ENCODE measurements around the gene HSP90AB1.

HSP90AB1 gene

DNA sequence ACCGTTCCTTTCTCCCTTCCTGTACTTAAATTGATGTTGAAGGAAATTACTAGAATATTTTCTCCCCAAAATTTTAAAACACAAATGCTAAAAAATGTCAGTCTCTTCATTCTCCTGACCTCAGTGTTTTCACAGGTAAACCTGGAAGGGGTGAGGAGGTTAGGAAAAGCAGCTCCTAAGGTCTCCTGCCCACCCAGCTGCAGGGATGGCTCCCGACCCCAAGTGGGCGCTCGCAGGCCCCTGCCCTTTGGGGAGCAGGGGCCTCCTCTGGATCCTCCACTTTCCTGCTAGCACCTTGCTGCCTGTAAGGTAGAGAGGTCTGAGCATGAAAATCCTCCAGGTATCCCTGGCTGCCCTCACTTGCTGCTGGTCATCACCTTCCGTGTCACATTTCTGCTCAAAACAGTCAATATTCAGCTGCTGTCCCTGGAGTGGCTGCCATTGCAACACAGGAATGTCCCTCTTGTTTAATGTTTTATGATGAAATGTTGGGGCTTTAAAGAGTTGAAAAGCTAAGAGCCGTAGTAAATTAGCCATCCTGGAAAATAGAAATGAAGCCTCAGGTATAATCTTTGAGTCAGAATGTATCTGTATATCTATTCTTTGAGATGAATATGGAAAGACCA is 10.9 kb upstream of the HSP90AB1 start:
- DNase-seq = no peak

DNA sequence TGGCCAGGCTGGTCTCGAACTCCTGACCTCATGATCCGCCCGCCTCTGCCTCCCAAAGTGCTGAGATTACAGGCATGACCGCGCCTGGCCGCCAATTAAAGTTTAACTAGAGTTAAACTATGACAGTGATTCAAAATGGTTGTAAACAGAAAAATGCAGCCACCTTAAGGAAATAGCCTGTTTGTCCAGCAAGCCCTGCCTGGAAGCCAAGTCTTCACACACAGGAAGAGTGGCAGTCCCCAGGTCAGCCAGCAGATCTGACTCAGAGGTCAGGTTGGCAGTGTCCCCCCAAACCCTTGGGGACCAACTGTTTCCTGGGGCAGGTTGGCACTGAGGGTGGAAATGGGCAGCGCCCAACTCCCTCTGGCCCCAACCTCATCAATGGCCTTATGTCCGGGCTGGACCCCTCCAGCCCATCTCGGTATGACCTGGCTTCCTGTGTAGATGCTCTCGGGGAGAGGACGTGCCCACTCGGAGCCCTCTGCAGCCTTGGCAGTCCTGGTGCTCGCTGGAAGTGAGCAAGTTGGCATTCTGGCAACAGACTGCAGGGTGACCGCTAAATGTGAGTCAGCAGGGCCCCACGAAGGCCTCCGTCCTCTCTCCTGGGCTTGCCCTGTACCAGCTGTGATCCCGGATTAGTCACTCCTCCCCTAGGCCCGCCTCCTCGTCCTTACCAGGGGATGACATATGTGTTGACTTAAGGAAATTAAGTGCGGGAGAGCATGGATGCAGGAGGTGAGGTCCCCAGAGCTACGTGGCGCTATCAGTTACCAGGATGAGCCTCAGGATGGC is 9.7 kb upstream of the HSP90AB1 start:
- peak; percentile 86 for DNase-seq

DNA sequence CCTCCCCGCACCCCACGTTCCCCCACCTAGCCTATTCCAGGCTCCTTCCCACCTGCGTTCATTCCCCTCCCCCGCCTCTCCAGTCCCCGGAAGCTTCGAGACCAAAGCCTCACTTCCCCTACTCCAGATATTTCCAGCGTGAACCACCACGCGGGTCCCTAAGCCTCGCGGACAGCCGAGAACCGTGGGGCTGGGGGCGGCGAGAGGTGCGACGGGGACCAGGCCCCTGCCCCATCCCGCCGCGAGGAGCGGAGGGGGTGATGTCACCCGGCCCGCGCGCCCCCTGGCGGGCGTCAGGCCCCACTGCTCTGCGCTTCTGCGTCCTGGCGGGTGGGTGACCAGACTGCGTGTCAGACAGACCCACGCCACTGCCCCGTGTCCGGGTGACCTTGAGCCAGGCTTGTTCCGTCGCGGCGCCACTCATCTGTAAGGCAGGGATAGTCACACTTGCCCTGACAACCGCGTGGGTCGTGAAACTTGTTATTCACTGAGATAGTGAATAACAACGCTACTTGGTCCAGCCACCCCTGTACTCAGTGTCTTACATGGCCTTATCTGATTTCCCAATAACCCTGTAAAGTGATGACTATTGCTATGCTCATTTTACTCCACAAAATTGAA is 9.0 kb upstream of the HSP90AB1 start:
- peak; percentile 87 for DNase-seq

DNA sequence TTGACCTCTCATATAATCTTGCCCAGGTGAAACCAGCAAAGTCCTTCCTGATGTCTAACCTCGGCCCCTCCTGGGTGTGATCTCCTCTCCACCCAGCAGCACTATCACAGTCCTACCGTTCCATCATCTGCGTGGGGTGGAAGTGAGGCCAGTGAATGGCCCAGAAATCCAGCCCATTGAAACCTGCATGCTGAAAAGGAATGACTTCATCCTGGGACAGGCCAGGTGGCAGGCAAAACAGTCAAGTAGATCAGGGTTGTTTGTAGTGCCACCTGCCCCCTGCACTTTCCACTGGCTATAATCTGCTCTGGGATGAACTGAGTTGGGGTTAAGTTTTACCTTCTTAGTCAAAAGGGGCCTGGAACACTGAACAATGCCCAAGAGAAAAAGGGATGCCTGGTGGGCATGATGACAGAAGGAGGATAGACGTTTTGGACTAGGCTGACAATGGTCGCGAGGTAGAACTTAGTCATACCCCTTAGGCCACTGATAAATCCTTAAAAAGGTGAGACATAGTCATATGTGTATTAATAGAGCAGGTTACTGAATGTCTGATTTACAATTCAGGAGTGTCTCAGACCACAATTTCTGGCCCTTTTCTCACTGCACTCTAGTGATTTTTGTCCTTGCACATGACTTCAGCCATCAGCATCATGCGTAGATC is 8.1 kb upstream of the HSP90AB1 start:
- no peak for DNase-seq

DNA sequence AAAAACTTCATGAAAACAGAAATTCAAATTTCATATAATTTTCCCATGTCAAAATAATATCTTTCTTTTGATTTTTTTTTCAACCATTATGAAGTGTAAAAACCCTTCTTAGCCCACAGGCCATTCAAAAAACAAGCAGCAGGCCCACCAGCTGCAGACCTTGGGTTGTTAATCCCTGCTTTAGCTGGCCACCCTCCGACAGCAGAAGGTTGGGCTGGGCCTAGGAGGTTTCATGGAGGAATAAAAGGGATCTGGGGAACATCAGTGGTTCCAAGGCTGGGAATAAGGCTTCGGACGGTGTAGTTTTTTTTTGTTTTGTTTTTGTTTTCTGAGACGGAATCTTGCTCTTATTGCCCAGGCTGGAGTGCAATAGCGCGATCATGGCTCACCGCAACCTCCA is 3.6 kb upstream of the HSP90AB1 start:
- DNase-seq = no peak

DNA sequence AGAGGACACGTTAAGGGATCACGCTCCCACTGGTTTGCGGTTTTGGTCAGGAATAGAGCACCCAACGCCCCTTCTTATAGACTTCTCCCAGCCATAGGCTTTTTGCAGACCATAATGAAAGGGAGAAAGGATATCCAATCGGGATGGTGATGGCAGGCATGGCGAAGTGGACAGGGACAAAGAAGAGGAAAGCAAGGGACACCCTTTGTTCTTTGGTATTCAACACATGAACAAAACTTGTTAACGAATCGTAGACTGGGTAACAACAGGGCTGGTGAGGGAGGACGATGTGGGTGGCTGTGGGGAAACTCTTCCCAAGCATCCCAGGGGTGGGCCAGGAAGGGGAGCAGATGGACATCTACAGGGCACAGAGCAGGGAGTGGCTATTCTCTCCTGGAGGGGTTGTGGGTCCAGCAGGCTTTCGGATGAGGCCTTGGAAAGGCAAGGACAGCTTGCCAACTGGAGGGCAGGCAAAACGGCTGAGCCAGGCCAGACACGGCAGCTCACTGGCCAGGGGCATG is 1.4 kb upstream of the HSP90AB1 start:
- DNase-seq = no peak

DNA sequence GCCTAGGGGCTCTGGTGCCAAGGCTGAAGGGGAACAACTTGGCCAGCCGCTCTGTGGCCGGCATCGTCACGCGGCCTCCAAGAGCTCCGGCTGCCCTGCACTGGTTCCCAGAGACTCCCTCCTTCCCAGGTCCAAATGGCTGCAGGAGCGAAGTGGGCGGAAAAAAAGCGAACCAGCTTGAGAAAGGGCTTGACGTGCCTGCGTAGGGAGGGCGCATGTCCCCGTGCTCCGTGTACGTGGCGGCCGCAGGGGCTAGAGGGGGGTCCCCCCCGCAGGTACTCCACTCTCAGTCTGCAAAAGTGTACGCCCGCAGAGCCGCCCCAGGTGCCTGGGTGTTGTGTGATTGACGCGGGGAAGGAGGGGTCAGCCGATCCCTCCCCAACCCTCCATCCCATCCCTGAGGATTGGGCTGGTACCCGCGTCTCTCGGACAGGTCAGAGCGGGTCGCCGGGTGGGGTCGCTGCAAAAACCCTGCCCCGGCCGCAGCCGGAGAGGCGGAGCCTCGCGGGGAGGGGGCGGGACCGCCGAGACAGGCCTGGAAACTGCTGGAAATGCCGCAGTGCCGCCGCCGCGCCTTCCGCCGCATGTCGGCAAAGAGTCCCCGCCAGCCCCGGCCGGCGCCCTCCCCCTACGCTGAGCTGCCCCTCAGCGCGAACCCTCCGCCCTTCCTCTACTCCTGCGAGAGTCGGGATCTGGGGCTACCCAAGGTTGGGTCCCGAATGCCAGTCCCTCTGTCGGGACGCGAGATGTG is 814 bp upstream of the HSP90AB1 start:
- peak; percentile 91 for DNase-seq

DNA sequence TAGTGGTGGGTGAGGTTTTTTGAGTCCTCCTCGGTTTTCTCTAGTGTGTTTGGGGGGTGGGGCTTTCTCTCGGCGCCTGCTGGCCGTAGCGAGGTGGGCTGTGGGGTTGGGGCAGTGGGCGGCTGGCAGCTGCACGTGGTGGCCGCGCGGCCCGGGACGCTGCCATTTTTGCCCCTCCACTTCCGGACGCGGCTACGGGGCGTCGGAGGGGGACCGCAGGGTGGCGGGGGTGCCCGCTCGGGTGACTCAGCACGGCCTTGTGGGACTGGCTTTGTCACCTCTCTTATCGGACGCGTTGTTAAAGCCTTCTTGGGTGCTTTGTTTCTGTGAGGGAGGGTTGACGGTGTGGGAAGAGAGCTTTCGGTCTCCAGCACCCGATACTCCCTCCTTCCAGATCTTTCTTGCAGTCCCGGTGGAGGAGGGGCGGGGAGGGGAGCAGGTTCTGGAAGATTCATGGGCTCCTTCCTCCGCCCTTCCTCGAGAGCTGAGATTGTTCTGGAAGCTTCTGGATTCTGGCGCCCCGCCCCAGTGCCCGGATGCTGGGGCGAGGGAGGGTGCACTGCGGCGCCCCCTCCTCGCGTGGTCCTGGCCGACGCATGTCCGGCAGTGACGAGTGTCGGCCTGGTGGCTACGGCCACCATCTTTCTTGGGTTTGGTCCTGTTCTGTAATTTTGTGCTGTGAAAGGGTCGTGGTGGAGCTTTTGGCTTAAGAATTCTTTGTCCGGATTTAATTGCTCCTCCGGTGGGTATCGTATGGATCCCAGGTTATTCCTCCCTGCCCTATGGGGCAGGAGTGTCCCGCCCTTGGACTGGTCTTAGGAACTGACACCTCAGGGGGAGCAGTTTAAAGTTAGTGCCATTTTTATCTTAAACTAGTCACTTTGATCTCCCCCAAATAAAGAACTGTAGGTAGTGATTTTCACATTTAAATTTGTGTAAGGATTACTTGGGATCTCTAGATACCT is 719 bp downstream of the HSP90AB1 start:
- peak; percentile 88 for DNase-seq

DNA sequence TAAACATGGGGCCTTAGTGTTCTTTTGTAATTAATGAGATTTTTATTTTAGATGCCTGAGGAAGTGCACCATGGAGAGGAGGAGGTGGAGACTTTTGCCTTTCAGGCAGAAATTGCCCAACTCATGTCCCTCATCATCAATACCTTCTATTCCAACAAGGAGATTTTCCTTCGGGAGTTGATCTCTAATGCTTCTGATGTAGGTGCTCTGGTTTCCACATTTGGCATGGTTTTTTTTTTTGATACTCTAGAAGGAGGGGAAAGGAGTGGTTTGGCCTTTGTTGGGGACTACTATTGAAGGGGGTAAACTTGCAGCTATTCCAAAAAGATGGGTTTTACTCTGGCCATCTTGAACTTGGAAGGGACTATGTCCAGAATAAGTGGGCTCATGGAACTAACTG is 1.7 kb downstream of the HSP90AB1 start:
- DNase-seq = no peak

DNA sequence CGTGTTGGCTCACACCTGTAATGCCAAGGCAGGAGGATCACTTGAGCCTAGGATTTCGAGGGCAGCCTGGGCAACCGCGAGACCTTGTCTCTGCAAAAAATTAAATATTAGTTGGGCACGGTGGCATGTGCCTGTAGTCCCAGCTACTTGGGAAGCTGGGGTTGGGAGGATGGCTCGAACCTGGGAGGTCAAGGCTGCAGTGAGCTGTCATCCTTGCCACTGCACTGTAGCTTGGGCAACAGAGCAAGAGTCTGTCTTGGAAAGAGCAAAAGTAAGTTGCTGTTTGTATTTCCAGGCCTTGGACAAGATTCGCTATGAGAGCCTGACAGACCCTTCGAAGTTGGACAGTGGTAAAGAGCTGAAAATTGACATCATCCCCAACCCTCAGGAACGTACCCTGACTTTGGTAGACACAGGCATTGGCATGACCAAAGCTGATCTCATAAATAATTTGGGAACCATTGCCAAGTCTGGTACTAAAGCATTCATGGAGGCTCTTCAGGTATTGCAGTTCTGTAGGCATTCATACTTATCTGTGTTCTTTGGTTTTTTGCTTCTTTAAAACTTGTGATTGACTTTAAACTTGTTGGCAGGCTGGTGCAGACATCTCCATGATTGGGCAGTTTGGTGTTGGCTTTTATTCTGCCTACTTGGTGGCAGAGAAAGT is 2.3 kb downstream of the HSP90AB1 start:
- no peak for DNase-seq

DNA sequence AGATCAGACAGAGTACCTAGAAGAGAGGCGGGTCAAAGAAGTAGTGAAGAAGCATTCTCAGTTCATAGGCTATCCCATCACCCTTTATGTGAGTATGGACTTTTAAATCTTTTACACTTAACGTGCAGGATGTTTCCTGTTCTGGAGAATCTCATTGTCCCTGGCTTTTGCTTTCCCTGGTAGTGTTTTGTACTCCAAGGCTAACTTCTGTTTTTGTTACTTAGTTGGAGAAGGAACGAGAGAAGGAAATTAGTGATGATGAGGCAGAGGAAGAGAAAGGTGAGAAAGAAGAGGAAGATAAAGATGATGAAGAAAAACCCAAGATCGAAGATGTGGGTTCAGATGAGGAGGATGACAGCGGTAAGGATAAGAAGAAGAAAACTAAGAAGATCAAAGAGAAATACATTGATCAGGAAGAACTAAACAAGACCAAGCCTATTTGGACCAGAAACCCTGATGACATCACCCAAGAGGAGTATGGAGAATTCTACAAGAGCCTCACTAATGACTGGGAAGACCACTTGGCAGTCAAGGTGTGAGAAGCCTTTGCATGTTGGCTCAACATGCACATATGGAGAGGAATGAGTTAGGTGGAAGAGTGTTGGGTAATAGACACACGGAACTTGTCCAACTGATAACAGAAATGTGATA is 3.3 kb downstream of the HSP90AB1 start:
- no peak for DNase-seq

DNA sequence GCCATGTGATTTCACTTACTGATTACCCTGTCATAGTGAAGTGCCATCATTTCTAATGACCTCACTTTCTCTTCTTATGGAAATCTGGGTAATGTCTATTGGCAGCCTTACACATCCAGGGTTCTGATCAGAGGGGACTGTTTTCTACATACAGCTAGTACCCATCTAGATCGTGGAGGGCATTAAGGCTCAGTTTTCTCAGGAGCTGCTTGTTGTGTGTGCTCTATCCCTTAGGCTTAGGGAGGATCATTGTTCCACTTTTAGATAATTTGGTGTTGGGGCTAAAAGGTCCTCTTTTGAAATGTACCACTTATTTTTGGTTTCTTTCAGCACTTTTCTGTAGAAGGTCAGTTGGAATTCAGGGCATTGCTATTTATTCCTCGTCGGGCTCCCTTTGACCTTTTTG is 3.8 kb downstream of the HSP90AB1 start:
- DNase-seq = no peak

DNA sequence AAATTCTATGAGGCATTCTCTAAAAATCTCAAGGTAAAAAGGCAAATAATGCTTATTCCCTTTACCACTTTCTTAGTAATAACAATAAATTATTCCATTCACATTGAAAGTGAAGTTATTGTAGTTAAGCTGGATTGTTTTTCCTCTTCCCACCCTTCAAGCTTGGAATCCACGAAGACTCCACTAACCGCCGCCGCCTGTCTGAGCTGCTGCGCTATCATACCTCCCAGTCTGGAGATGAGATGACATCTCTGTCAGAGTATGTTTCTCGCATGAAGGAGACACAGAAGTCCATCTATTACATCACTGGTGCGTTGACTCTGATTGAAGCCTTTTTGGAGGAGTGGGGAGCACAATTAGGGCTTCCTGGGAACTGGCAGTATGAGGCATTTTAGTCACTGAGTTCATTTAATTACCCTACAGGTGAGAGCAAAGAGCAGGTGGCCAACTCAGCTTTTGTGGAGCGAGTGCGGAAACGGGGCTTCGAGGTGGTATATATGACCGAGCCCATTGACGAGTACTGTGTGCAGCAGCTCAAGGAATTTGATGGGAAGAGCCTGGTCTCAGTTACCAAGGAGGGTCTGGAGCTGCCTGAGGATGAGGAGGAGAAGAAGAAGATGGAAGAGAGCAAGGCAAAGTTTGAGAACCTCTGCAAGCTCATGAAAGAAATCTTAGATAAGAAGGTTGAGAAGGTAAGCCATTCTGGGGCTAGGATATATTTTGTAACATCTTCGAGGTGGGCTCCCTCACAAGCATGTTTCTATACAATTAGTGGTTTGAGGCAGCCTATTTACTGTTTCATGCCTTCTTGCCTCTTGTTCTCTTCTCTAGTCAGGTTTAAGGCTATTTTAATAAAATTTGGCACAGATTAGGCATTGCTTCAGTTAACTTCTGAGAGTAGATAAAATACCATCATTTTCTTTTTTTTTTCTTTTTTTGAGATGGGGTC is 4.9 kb downstream of the HSP90AB1 start:
- DNase-seq = no peak

DNA sequence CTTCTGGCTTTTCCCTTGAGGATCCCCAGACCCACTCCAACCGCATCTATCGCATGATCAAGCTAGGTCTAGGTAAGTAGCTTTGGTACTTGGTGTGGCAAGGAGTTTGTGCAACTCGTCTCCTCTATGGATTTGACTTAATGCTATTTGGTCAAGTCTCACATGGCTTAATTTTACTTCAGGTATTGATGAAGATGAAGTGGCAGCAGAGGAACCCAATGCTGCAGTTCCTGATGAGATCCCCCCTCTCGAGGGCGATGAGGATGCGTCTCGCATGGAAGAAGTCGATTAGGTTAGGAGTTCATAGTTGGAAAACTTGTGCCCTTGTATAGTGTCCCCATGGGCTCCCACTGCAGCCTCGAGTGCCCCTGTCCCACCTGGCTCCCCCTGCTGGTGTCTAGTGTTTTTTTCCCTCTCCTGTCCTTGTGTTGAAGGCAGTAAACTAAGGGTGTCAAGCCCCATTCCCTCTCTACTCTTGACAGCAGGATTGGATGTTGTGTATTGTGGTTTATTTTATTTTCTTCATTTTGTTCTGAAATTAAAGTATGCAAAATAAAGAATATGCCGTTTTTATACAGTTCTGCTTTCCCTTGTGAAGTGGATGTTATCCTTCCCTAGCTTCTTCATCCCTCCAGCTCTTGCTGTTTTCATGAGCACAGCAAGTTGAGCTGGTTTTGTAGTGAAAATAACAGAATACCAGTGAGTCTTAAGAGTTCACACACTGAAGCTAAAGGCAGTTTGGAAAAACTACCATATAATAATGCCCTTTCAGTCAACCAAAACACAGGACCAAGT is 6.6 kb downstream of the HSP90AB1 start:
- peak; percentile 78 for DNase-seq

DNA sequence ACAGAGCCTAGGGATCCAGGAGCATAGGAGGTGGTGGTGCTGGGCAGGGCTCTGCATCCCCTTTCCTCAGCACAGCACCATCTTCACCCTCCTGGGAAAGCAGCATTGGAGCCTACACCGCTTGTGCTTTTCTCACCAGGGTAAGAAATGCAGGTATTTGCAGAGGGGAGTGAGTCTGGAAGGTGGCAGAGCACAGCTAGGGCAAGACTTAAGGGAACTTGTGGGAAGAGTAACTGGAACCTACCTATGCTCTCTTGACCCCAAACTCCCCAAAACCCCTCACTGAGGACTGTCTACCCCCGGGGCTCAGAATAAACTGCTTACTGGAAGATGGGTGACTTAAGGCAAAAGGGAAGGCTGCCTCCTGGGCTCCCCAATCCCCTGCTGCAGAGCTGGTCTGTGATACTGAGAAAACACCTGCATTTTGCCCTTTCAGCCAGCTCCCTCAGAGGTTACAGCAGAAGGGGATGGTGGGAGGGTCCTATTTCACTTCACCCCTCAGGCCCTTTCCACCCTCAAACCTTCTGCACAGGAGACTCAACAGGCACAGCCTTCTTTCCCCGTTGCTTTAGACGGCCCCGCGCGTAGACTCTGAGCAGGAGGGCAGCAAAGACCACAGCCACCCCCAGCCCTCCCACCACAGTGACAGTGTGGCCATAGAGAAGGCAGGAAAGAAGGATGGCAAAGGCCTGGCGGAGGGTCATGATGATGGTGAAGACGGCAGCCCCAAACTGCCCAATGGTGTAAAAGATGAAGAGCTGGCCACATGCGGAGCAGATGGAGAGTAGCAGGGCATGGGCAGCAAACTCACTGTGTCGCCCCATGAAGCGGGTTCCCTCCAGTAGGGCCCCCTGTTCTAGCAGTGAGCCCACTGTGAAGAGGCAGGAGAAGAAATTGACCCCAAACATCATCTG is 7.5 kb downstream of the HSP90AB1 start:
- DNase-seq = peak; percentile 49

DNA sequence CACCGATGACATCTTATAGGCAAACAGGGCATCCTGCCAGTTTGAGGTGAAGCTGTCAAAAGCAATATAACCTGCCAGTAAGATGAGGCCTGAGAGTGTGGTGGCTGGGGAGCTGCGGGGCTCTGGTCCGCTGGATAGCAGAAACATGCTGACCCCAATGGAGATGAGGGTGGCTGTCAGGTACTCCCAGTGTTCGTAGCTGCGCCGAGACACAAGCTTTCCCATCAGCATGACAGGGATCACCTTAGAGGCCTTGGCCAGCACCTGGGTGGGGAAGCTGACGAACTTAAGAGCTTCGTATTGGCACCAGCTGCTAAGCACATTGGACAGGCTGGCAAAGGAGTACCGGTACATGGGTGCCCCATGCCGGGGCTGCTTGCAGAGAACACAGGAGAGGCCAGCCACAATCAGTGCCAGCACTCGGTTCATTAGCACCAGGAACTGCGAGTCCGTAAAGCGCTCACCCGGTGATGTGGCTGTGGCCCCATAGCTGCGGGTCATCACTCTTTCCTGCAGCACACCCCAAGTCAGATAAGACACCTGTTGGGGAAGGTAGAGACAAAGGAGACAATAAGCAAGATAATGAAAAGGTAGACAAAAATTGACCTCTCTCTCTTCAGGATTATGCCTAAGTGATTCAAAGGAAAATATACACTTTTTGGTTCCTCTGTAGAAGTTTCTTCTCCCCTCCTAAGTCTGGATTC is 8.4 kb downstream of the HSP90AB1 start:
- no peak for DNase-seq
